Esophagus muscularis mucosa (tissue), 4 donors: Measurements from ENCODE around the gene SLC2A1. TPM values are rescaled to one million over a fixed set of nuclear protein-coding genes. Genes with fewer than 3 reads are reported as not detected.

Experiments used
- DNase-seq: peaks from one replicate; pipeline ENCODE4 v3.0.0-alpha.2; 2017; ENCODE audit errors: extremely low spot score
- H3K27ac ChIP-seq, 4 donors: fragments of 200-600 bp; sonication (generic); replicated peaks in 1 of 4; 1 replicate in 3 of 4; 2 replicates in 1 of 4; pipeline ENCODE4 v1.5.1; 2016 to 2019; ENCODE audit warnings: mild to moderate bottlenecking in 1 of 4
- H3K27me3 ChIP-seq, 4 donors: fragments of 200-600 bp; sonication (generic); one replicate each; pipeline versions ENCODE4 v1.5.1 to v1.6.0; 2016 to 2019
- H3K36me3 ChIP-seq, 4 donors: fragments of 200-600 bp; sonication (generic); one replicate each; pipeline ENCODE4 v1.5.1; 2016 to 2019
- H3K4me1 ChIP-seq, 4 donors: fragments of 200-600 bp; sonication (generic); one replicate each; pipeline ENCODE4 v1.5.1; 2016 to 2019
- H3K4me3 ChIP-seq, 4 donors: fragments of 200-600 bp; sonication (generic); 1 replicate in 2 of 4; 2 replicates in 2 of 4; pipeline ENCODE4 v1.5.1; 2016 to 2019; ENCODE audit warnings: mild to moderate bottlenecking in 4 of 4, moderate library complexity in 1 of 4
- H3K9me3 ChIP-seq, 4 donors: fragments of 200-600 bp; sonication (generic); 1 replicate in 3 of 4; 2 replicates in 1 of 4; pipeline ENCODE4 v1.5.1; 2016 to 2019
- CTCF ChIP-seq, 3 experiments: fragments of 200-600 bp in 2 of 3; fragments of 450-650 bp in 1 of 3; sonication (generic) in 2 of 3; IDR thresholded peaks; one replicate each; pipeline ENCODE4 v1.5.1; 2017 to 2019; ENCODE audit warnings: antibody characterized with exemption in 3 of 3, mild to moderate bottlenecking in 2 of 3, moderate library complexity in 1 of 3
- EP300 ChIP-seq: sonication (generic); formaldehyde crosslinking; IDR thresholded peaks from one replicate; pipeline ENCODE4 v1.6.1; 2017; ENCODE audit warnings: antibody characterized with exemption
- POLR2A ChIP-seq: fragments of 450-650 bp; IDR thresholded peaks from one replicate; pipeline ENCODE4 v1.6.1; 2017; ENCODE audit warnings: antibody characterized with exemption, moderate library complexity, mild to moderate bottlenecking, low read depth
- POLR2AphosphoS5 ChIP-seq, 2 donors: sonication (generic); formaldehyde crosslinking; IDR thresholded peaks; one replicate each; pipeline ENCODE4 v1.6.1; 2017; ENCODE audit warnings: antibody characterized with exemption in 2 of 2
- WGBS: methylation state at CpG from one replicate; pipeline ENCODE4 v1.1.5; 2018; 5-methylcytosine and 5-hydroxymethylcytosine counted together
- intact Hi-C: fragments of 100-400 bp; cut with DNase I; formaldehyde crosslinking; loops from one replicate; pipeline ENCODE4 v1.15.1; 2023
- total RNA-seq, 4 donors: library from RNA; depleted of rRNA; stranded (reverse); fragments of >200 nt; gene quantifications; one replicate each; pipeline versions ENCODE4 v1.1.0 to v1.2.1, GENCODE V29; 2016

Gene SLC2A1
- total RNA-seq, 4 donors from 2014 or later, result 17.4 to 63.6 (median 31.8) TPM

DNA sequence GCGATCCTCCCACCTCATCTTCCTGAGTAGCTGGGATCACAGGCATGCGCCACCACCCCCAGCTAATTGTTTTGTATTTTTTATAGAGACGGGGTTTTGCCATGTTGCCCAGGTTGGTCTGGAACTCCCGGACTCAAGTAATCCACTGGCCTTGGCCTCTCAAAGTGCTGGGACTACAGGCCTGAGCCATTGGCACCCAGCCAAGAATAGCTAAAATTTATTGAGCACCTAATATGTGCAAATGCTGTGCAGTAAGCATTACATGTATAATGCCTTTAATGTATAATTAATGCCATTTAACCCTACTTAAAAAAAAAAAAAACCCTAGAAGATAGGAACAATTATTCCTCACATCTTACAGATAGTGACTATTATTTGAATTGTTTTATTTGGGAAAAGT lies 69.4 kb downstream of the SLC2A1 start:
- no peak overlapping the region for H3K4me3 ChIP-seq
- no peaks in the 10 kb centered on the region for H3K36me3 ChIP-seq
- no peaks in the 10 kb centered on the region for H3K9me3 ChIP-seq
- H3K4me1 ChIP-seq, result no peaks in the 10 kb centered on the region
- no peak overlapping the region for H3K27ac ChIP-seq
- TF ChIP-seq POLR2A, result no peak
- TF ChIP-seq CTCF (IDR thresholded peaks at IDR 0.05), result no peak
- TF ChIP-seq POLR2AphosphoS5 (IDR thresholded peaks at IDR 0.05), result no peak
- no peak for TF ChIP-seq EP300
- DNase-seq, result no peak
- intact Hi-C loops, result no loop called here
- WGBS, result 76% methylated on average over 4 of the region's 4 CpGs
- H3K27me3 ChIP-seq, result no peaks in the 10 kb centered on the region

DNA sequence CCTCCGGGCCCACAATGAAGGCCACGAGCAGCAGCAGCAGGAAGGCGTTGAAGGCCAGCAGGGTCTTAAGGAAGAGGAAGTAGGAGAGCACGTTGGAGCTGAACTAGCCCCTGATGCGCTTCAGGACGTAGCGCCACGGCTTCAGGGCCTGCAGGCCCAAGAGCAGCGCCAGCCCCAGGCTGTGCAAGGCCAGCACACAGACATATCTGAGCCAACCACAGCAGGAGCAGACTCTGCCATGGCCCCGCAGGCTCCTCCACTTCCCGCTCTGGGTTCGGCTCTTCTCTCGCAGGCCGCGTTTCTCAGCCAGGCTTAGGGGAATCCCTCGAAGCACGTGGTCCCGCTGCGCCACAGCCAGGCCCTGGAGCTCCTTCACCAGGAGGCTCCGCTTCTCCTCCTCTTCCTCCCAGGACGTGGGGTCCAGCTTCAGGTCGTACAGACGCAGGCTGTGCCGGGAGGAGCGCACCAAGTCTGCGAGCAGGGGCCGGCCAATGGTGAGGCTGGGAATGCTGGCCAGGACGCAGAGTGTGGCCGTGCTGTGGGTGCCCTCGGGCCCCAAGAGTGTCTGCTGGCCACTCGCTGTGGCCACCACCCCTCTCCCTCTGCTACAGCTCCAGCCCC lies 70.5 kb downstream of the SLC2A1 start:
- DNase-seq, result no peak
- H3K27me3 ChIP-seq, result no peaks in the 10 kb centered on the region
- intact Hi-C loops, result no loop called here
- no peaks in the 10 kb centered on the region for H3K4me1 ChIP-seq
- H3K9me3 ChIP-seq, result no peaks in the 10 kb centered on the region
- H3K4me3 ChIP-seq, result no peak overlapping the region
- TF ChIP-seq POLR2AphosphoS5 (IDR thresholded peaks at IDR 0.05) (no peak), POLR2A (no peak), EP300 (no peak), CTCF (IDR thresholded peaks at IDR 0.05) (no peak)
- WGBS, result 94% methylated on average over 30 of the region's 31 CpGs
- H3K36me3 ChIP-seq, result no peaks in the 10 kb centered on the region
- no peak overlapping the region for H3K27ac ChIP-seq

GRCh38 chr1:42887366-42887765 lies 71.3 kb downstream of the SLC2A1 start:
- Histone ChIP-seq H3K9me3 (no peaks in the 10 kb centered on the region), H3K4me1 (no peaks in the 10 kb centered on the region), H3K27ac (no peak overlapping the region), H3K4me3 (no peak overlapping the region), H3K27me3 (no peaks in the 10 kb centered on the region), H3K36me3 (no peaks in the 10 kb centered on the region)
- no peak for TF ChIP-seq EP300
- intact Hi-C loops, result no loop called here
- no peak for DNase-seq
- WGBS, result 92% methylated on average over 8 of the region's 20 CpGs

GRCh38 chr1:42886800-42887199 lies 71.9 kb downstream of the SLC2A1 start:
- no peak for TF ChIP-seq POLR2AphosphoS5 (IDR thresholded peaks at IDR 0.05)
- no peaks in the 10 kb centered on the region for H3K36me3 ChIP-seq

GRCh38 chr1:42886046-42886739 lies 72.5 kb downstream of the SLC2A1 start:
- no peaks in the 10 kb centered on the region for H3K9me3 ChIP-seq
- no peak for DNase-seq
- intact Hi-C loops, result no loop called here
- TF ChIP-seq EP300 (no peak), CTCF (IDR thresholded peaks at IDR 0.05) (no peak), POLR2AphosphoS5 (IDR thresholded peaks at IDR 0.05) (no peak), POLR2A (no peak)
- H3K27me3 ChIP-seq, result no peaks in the 10 kb centered on the region
- WGBS, result 84% methylated on average over 14 of the region's 16 CpGs
- no peak overlapping the region for H3K27ac ChIP-seq
- H3K4me3 ChIP-seq, result no peak overlapping the region
- no peaks in the 10 kb centered on the region for H3K36me3 ChIP-seq
- no peaks in the 10 kb centered on the region for H3K4me1 ChIP-seq

More at GRCh38 chr1:42886800-42887199, 71.9 kb downstream of the SLC2A1 start:
- no peak overlapping the region for H3K4me3 ChIP-seq
- WGBS, result 63% methylated on average over 17 of the region's 21 CpGs
- intact Hi-C loops, result no loop called here
- H3K4me1 ChIP-seq, result no peaks in the 10 kb centered on the region
- no peak for DNase-seq
- no peaks in the 10 kb centered on the region for H3K27me3 ChIP-seq
- H3K9me3 ChIP-seq, result no peaks in the 10 kb centered on the region
- H3K27ac ChIP-seq, result no peak overlapping the region
